HEK293 (cell line): Measurements from ENCODE around the gene NEK8.

ENCODE experiments used
- FEZF1 ChIP-seq: fragments of 450-650 bp; formaldehyde crosslinking; IDR thresholded peaks from 2 replicates; pipeline ENCODE4 v1.5.1; 2016; ENCODE audit warnings: missing biosample characterization, missing genetic modification characterization
- HIC1 ChIP-seq: fragments of 450-650 bp; formaldehyde crosslinking; IDR thresholded peaks from 2 replicates; pipeline ENCODE4 v1.5.1; 2016; ENCODE audit warnings: missing biosample characterization, missing genetic modification characterization
- KLF10 ChIP-seq: fragments of 450-650 bp; IDR thresholded peaks from 2 replicates; pipeline ENCODE4 v1.5.1; 2018; ENCODE audit warnings: missing biosample characterization, mild to moderate bottlenecking, missing genetic modification characterization
- KLF8 ChIP-seq: fragments of 450-650 bp; formaldehyde crosslinking; IDR thresholded peaks from 2 replicates; pipeline ENCODE4 v1.5.1; 2016; ENCODE audit warnings: missing biosample characterization, missing genetic modification characterization
- PATZ1 ChIP-seq: fragments of 450-650 bp; formaldehyde crosslinking; IDR thresholded peaks from 2 replicates; pipeline ENCODE4 v1.5.1; 2016; ENCODE audit warnings: missing biosample characterization, missing genetic modification characterization
- SP7 ChIP-seq: fragments of 450-650 bp; formaldehyde crosslinking; IDR thresholded peaks from 2 replicates; pipeline ENCODE4 v1.5.1; 2016; ENCODE audit warnings: missing biosample characterization, missing genetic modification characterization
- ZBTB1 ChIP-seq: fragments of 450-650 bp; formaldehyde crosslinking; IDR thresholded peaks from 2 replicates; pipeline ENCODE4 v1.5.1; 2016; ENCODE audit warnings: missing biosample characterization, missing genetic modification characterization
- ZBTB11 ChIP-seq: fragments of 450-650 bp; formaldehyde crosslinking; conservative IDR thresholded peaks from 2 replicates; pipeline ENCODE4 v1.5.1; 2016; ENCODE audit warnings: low read depth, missing biosample characterization, missing genetic modification characterization
- ZBTB48 ChIP-seq: fragments of 450-650 bp; formaldehyde crosslinking; IDR thresholded peaks from 2 replicates; pipeline ENCODE4 v1.5.1; 2016; ENCODE audit warnings: missing biosample characterization, missing genetic modification characterization
- ZNF10 ChIP-seq: fragments of 450-650 bp; formaldehyde crosslinking; IDR thresholded peaks from 2 replicates; pipeline ENCODE4 v1.5.1; 2017; ENCODE audit warnings: missing biosample characterization, missing genetic modification characterization
- ZNF121 ChIP-seq: fragments of 450-650 bp; formaldehyde crosslinking; IDR thresholded peaks from 2 replicates; pipeline ENCODE4 v1.5.1; 2016; ENCODE audit warnings: missing biosample characterization, missing genetic modification characterization
- ZNF19 ChIP-seq: fragments of 450-650 bp; formaldehyde crosslinking; IDR thresholded peaks from 2 replicates; pipeline ENCODE4; 2016; ENCODE audit warnings: missing biosample characterization, missing genetic modification characterization, low read depth
- ZNF214 ChIP-seq: fragments of 450-650 bp; formaldehyde crosslinking; IDR thresholded peaks from 2 replicates; pipeline ENCODE4 v1.5.1; 2017; ENCODE audit warnings: missing biosample characterization, mild to moderate bottlenecking, missing genetic modification characterization, borderline replicate concordance
- ZNF529 ChIP-seq: fragments of 450-650 bp; formaldehyde crosslinking; IDR thresholded peaks from 2 replicates; pipeline ENCODE4 v1.5.1; 2017; ENCODE audit warnings: missing genetic modification characterization, missing biosample characterization; ENCODE audit not compliant: insufficient replicate concordance
- ZNF596 ChIP-seq: fragments of 450-650 bp; IDR thresholded peaks from 2 replicates; pipeline ENCODE4 v1.5.0; 2018; ENCODE audit warnings: missing biosample characterization, mild to moderate bottlenecking, missing genetic modification characterization, moderate library complexity
- ZNF629 ChIP-seq: fragments of 450-650 bp; formaldehyde crosslinking; IDR thresholded peaks from 2 replicates; pipeline ENCODE4 v1.5.1; 2017; ENCODE audit warnings: missing biosample characterization, missing genetic modification characterization
- ZSCAN30 ChIP-seq: fragments of 450-650 bp; IDR thresholded peaks from 2 replicates; pipeline ENCODE4 v1.5.1; 2018; ENCODE audit warnings: missing biosample characterization, mild to moderate bottlenecking, missing genetic modification characterization, moderate library complexity
- ZSCAN4 ChIP-seq: fragments of 450-650 bp; formaldehyde crosslinking; IDR thresholded peaks from 2 replicates; pipeline ENCODE4 v1.5.1; 2017; ENCODE audit warnings: missing biosample characterization, missing genetic modification characterization

NEK8 gene

GRCh38 chr17:28717578-28718332, 10.8 kb upstream of the NEK8 start, which contains the start of gene RAB34 (continued):
- TF ChIP-seq ZBTB11 (tag by site-specific recombination): peak; percentile 90
- TF ChIP-seq KLF8 (tag by site-specific recombination): peak; percentile 61
- no peak for TF ChIP-seq ZNF19
- 0 out of 2 replicates have a peak, but pooled peaks have one; percentile 35 for TF ChIP-seq ZBTB1 (tag by site-specific recombination)
- TF ChIP-seq ZSCAN30 (tag by site-specific recombination): peak; percentile 70; the same call in 1 of the 2 replicates
- TF ChIP-seq KLF10: peak; percentile 67
- TF ChIP-seq FEZF1 (tag by site-specific recombination): no peak
- no peak for TF ChIP-seq ZNF10 (tag by site-specific recombination)
- peak; percentile 49; the same call in 1 of the 2 replicates for TF ChIP-seq ZNF629 (tag by site-specific recombination)
- TF ChIP-seq ZBTB48 (tag by site-specific recombination): 0 out of 2 replicates have a peak, but pooled peaks have one; percentile 21
- no peak for TF ChIP-seq ZNF529 (tag by site-specific recombination)
- peak; percentile 51; the same call in 1 of the 2 replicates for TF ChIP-seq SP7 (tag by site-specific recombination)
- no peak for TF ChIP-seq ZNF214 (tag by site-specific recombination)
- 0 out of 2 replicates have a peak, but pooled peaks have one; percentile 25 for TF ChIP-seq ZSCAN4
- TF ChIP-seq HIC1 (tag by site-specific recombination): peak; percentile 98
- TF ChIP-seq ZNF596: 0 out of 2 replicates have a peak, but pooled peaks have one; percentile 10
- TF ChIP-seq PATZ1: peak; percentile 80
- 0 out of 2 replicates have a peak, but pooled peaks have one; percentile 7 for TF ChIP-seq ZNF121
